H1 (cell line): ENCODE results near the gene MMP25. TPM values are rescaled to one million over a fixed set of nuclear protein-coding genes. Genes with fewer than 3 reads are reported as not detected.

ENCODE experiments used
- CTCF ChIA-PET: fragments of 300-600 bp; sonication (Branson Sonifier 250); formaldehyde crosslinking; loops from one replicate; lab custom pipeline; 2021; ENCODE audit not compliant: partially characterized antibody; lab: Charles Lee
- POLR2A ChIA-PET: fragments of 300-600 bp; sonication (Branson Sonifier 250); formaldehyde crosslinking; loops from one replicate; lab custom pipeline; 2021; ENCODE audit warnings: inconsistent platforms; ENCODE audit not compliant: partially characterized antibody; lab: Charles Lee
- DNase-seq, 2 experiments: peaks; one replicate each; pipeline versions ENCODE4 v3.0.0 to v3.0.0-alpha.2; 2010 to 2022; ENCODE audit warnings: low spot score in 2 of 2, low read depth in 1 of 2, mixed read lengths in 1 of 2
- FAIRE-seq: peaks from 2 replicates; lab custom pipeline; 2011; peaks lifted over from hg19 to GRCh38; lab: Jason Lieb, UNC
- H2AFZ ChIP-seq: 2 replicates; pipeline ENCODE4 v1.8.1; 2012; ENCODE audit warnings: low read length, inconsistent platforms
- H2AK5ac ChIP-seq: 2 replicates; pipeline ENCODE4 v1.6.1; 2013; ENCODE audit warnings: low read depth, low read length
- H2BK120ac ChIP-seq: replicated peaks from 2 replicates; pipeline ENCODE3; 2013; ENCODE audit warnings: low read depth, low read length, inconsistent platforms
- H2BK12ac ChIP-seq: 2 replicates; pipeline ENCODE4 v1.6.1; 2013; ENCODE audit warnings: low read depth, low read length
- H2BK15ac ChIP-seq: 2 replicates; pipeline ENCODE4 v1.6.1; 2013; ENCODE audit warnings: low read length
- H2BK20ac ChIP-seq: 2 replicates; pipeline ENCODE4 v1.6.1; 2013; ENCODE audit warnings: low read length
- H2BK5ac ChIP-seq: 2 replicates; pipeline ENCODE4 v1.6.1; 2013; ENCODE audit warnings: low read depth, low read length
- H3K14ac ChIP-seq: 2 replicates; pipeline ENCODE4 v1.6.1; 2013; ENCODE audit warnings: inconsistent platforms; ENCODE audit not compliant: insufficient read length
- H3K18ac ChIP-seq: 2 replicates; pipeline ENCODE4 v1.6.1; 2013; ENCODE audit warnings: low read length; ENCODE audit errors: extremely low read depth
- H3K23ac ChIP-seq: 2 replicates; pipeline ENCODE4 v1.6.1; 2013; ENCODE audit warnings: inconsistent platforms; ENCODE audit not compliant: insufficient read length
- H3K23me2 ChIP-seq: 2 replicates; pipeline ENCODE4 v1.6.1; 2013; ENCODE audit warnings: low read depth, low read length
- H3K27ac ChIP-seq: 2 replicates; pipeline ENCODE4 v1.6.1; 2011; ENCODE audit warnings: low read depth, low read length, inconsistent platforms
- H3K27me3 ChIP-seq, 4 experiments: replicated peaks in 1 of 4; 1 replicate in 1 of 4; 2 replicates in 3 of 4; pipeline versions ENCODE4 v1.6.1 to v1.8.1; 2011 to 2013; ENCODE audit warnings: low read length in 3 of 4, mild to moderate bottlenecking in 3 of 4, inconsistent platforms in 2 of 4, mixed read lengths in 2 of 4, moderate library complexity in 1 of 4; ENCODE audit not compliant: control insufficient read depth in 3 of 4, insufficient read depth in 3 of 4; ENCODE audit errors: extremely low read depth in 1 of 4
- H3K36me3 ChIP-seq, 4 experiments: 2 replicates each; pipeline versions ENCODE4 v1.6.1 to v1.8.1; 2011 to 2013; ENCODE audit warnings: mild to moderate bottlenecking in 4 of 4, low read length in 3 of 4, moderate library complexity in 2 of 4, control low read depth in 1 of 4, inconsistent platforms in 1 of 4; ENCODE audit not compliant: insufficient read depth in 4 of 4, control insufficient read depth in 2 of 4
- H3K4ac ChIP-seq: replicated peaks from 2 replicates; pipeline ENCODE3; 2013; ENCODE audit warnings: low read length, low read depth, mixed read lengths, inconsistent platforms; ENCODE audit not compliant: insufficient read length
- H3K4me1 ChIP-seq, 4 experiments: replicated peaks in 1 of 4; 1 replicate in 1 of 4; 2 replicates in 3 of 4; pipeline versions ENCODE4 v1.6.1 to v1.8.1; 2011 to 2013; ENCODE audit warnings: low read length in 3 of 4, inconsistent platforms in 2 of 4, mixed read lengths in 1 of 4; ENCODE audit not compliant: insufficient read depth in 4 of 4, control insufficient read depth in 3 of 4
- H3K4me2 ChIP-seq, 2 experiments: 2 replicates each; pipeline versions ENCODE4 v1.6.1 to v1.8.1; 2011 to 2013; ENCODE audit warnings: low read depth in 2 of 2, low read length in 2 of 2, control low read depth in 1 of 2, inconsistent platforms in 1 of 2, mild to moderate bottlenecking in 1 of 2; ENCODE audit not compliant: insufficient read depth in 1 of 2
- H3K4me3 ChIP-seq, 4 experiments: fragments of 200-600, 300-600 bp in 1 of 4; sonication (generic), shearing (Covaris generic), sonication (Bioruptor Twin) in 1 of 4; 2 replicates each; pipeline versions ENCODE4 v1.5.1 to v1.8.1; 2011 to 2016; ENCODE audit warnings: low read length in 4 of 4, low read depth in 3 of 4, control low read depth in 2 of 4, inconsistent platforms in 2 of 4, mild to moderate bottlenecking in 2 of 4, mixed read lengths in 1 of 4, moderate library complexity in 1 of 4; ENCODE audit not compliant: insufficient read depth in 2 of 4; ENCODE audit errors: extremely low read depth in 1 of 4
- H3K56ac ChIP-seq: replicated peaks from 2 replicates; pipeline ENCODE3; 2013; ENCODE audit warnings: low read depth, mild to moderate bottlenecking, mixed read lengths, low read length, inconsistent platforms; ENCODE audit not compliant: insufficient read length
- H3K79me1 ChIP-seq: 2 replicates; pipeline ENCODE4 v1.6.1; 2013; ENCODE audit warnings: low read depth, low read length, control low read depth
- H3K79me2 ChIP-seq, 2 experiments: 2 replicates each; pipeline versions ENCODE4 v1.6.1 to v1.8.1; 2012 to 2013; ENCODE audit warnings: low read length in 2 of 2, mild to moderate bottlenecking in 2 of 2, inconsistent platforms in 1 of 2; ENCODE audit not compliant: insufficient read depth in 2 of 2, control insufficient read depth in 1 of 2
- H3K9ac ChIP-seq, 4 experiments: replicated peaks in 1 of 4; 1 replicate in 1 of 4; 2 replicates in 3 of 4; pipeline versions ENCODE4 v1.6.1 to v1.8.1; 2011 to 2013; ENCODE audit warnings: low read depth in 3 of 4, low read length in 3 of 4, control low read depth in 2 of 4, mild to moderate bottlenecking in 2 of 4, moderate library complexity in 2 of 4, inconsistent platforms in 1 of 4; ENCODE audit errors: extremely low read depth in 1 of 4
- H3K9me3 ChIP-seq, 2 experiments: 2 replicates each; pipeline versions ENCODE4 v1.6.1 to v1.8.1; 2012 to 2013; ENCODE audit warnings: mild to moderate bottlenecking in 2 of 2, moderate library complexity in 2 of 2, control low read depth in 1 of 2, inconsistent platforms in 1 of 2, low read depth in 1 of 2, low read length in 1 of 2, mixed read lengths in 1 of 2; ENCODE audit not compliant: insufficient read depth in 2 of 2
- H4K20me1 ChIP-seq, 2 experiments: replicated peaks in 1 of 2; 2 replicates each; pipeline versions ENCODE3 to v1.8.1; 2011 to 2013; ENCODE audit warnings: inconsistent platforms in 2 of 2, low read length in 2 of 2, mild to moderate bottlenecking in 1 of 2; ENCODE audit not compliant: insufficient read depth in 2 of 2, control insufficient read depth in 1 of 2
- H4K5ac ChIP-seq: 2 replicates; pipeline ENCODE4 v1.6.1; 2013; ENCODE audit warnings: low read length, low read depth, mixed read lengths, inconsistent platforms; ENCODE audit not compliant: insufficient read length
- H4K8ac ChIP-seq: 2 replicates; pipeline ENCODE4 v1.8.0; 2013; ENCODE audit warnings: mild to moderate bottlenecking, moderate library complexity, low read length, inconsistent platforms; ENCODE audit not compliant: insufficient read depth; ENCODE audit errors: extremely low read depth
- H4K91ac ChIP-seq: replicated peaks from 2 replicates; pipeline ENCODE3; 2013; ENCODE audit warnings: low read length, mixed read lengths, inconsistent platforms; ENCODE audit not compliant: insufficient read length
- GTF2F1 ChIP-seq: IDR thresholded peaks from 2 replicates; pipeline ENCODE4 v1.6.1; 2012; ENCODE audit warnings: low read depth, low read length, improper control_type of control experiment, borderline replicate concordance
- KDM1A ChIP-seq: fragments of 200-600, 300-600 bp; sonication (generic); IDR thresholded peaks from 2 replicates; pipeline ENCODE4 v1.7.1; 2016; ENCODE audit warnings: mild to moderate bottlenecking, low read length, borderline replicate concordance
- POLR2A ChIP-seq, 2 experiments: IDR thresholded peaks; 1 replicate in 1 of 2; 2 replicates in 1 of 2; pipeline ENCODE4 v1.6.1; 2011; ENCODE audit warnings: low read depth in 2 of 2, low read length in 2 of 2, mild to moderate bottlenecking in 2 of 2; ENCODE audit errors: control extremely low read depth in 1 of 2
- SIN3A ChIP-seq, 2 experiments: IDR thresholded peaks in 1 of 2; conservative IDR thresholded peaks in 1 of 2; 2 replicates each; pipeline ENCODE4 v1.6.1; 2011 to 2012; ENCODE audit warnings: low read length in 2 of 2, improper control_type of control experiment in 1 of 2, low read depth in 1 of 2, mild to moderate bottlenecking in 1 of 2
- SIRT6 ChIP-seq: IDR thresholded peaks from one replicate; pipeline ENCODE4 v1.7.1; 2012; ENCODE audit warnings: low read length, inconsistent platforms
- TCF12 ChIP-seq: IDR thresholded peaks from 2 replicates; pipeline ENCODE4 v1.6.1; 2011; ENCODE audit warnings: low read depth, mild to moderate bottlenecking, low read length
- WGBS, 2 experiments: shearing (Covaris generic) in 1 of 2; methylation state at CpG; one replicate each; pipeline versions ENCODE4 v1.1.6 to v1.1.7; 2013 to 2015; ENCODE audit warnings: low lambda C conversion rate in 2 of 2, mixed read lengths in 2 of 2, inconsistent platforms in 1 of 2, low coverage in 1 of 2, missing lambda C conversion rate in 1 of 2; ENCODE audit not compliant: insufficient replicate concordance in 2 of 2, insufficient coverage in 1 of 2, insufficient read length in 1 of 2; ENCODE audit errors: extremely low coverage in 1 of 2, missing lambda C conversion rate in 1 of 2; 5-methylcytosine and 5-hydroxymethylcytosine counted together
- polyA plus RNA-seq, 7 experiments: library from polyadenylated mRNA; depleted of rRNA in 3 of 7; stranded (reverse) in 5 of 7; unstranded in 2 of 7; fragments of >200 nt in 5 of 7; fragments of 200-250 nt in 2 of 7; gene quantifications; 1 replicate in 5 of 7; 2 replicates in 1 of 7; 4 replicates in 1 of 7; pipeline versions ENCODE4 v1.2.1 to v1.2.3, GENCODE V29; 2011 to 2013; ENCODE audit warnings: missing spikeins in 2 of 7, mixed read lengths in 2 of 7
- total RNA-seq: library from RNA; stranded (reverse); fragmentation: NEBNext Ultra II Directional; extraction: Animal tissue kit (Norgen Biotek cat#: 25700); gene quantifications from 2 replicates; pipeline ENCODE4 v1.2.1, GENCODE V29; 2021

Gene MMP25
- total and polyA plus RNA-seq, 2 of the 8 experiments (the other 6 are each of a cell fraction or from before 2014, with no cell fraction given) = 7.7 to 26.7 TPM

GRCh38 chr16:3038896-3039295 lies 7.5 kb upstream of the MMP25 start:
- peaks cover 2 to 10% of the 10 kb centered on the region in 2 experiments for H4K20me1 ChIP-seq
- no peak overlapping the region for H3K14ac ChIP-seq
- H3K56ac ChIP-seq = no peak overlapping the region
- H2BK12ac ChIP-seq = peak overlapping the region; percentile 32
- peak overlapping the region; percentile 24; the same call in 1 of the 2 replicates for H2AK5ac ChIP-seq
- CTCF ChIA-PET = interaction anchor here (0.5 to 23.8 kb wide), 13 partner anchors 6 to 113 kb away, joined by 3 to 639 read pairs (median 6); partner anchors contain the start of genes CLDN9 and ZSCAN10
- peak overlapping the region; percentile 74; the same call in 1 of the 2 replicates for H2BK15ac ChIP-seq
- H3K36me3 ChIP-seq = no peaks in the 10 kb centered on the region
- H2AFZ ChIP-seq = no peak overlapping the region
- H4K5ac ChIP-seq = no peak overlapping the region
- H3K18ac ChIP-seq = peak overlapping the region; percentile 17
- no peak overlapping the region for H3K4me3 ChIP-seq
- no peak for DNase-seq
- TF ChIP-seq TCF12 (no peak), SIRT6 (no peak), GTF2F1 (no peak), KDM1A (peak; percentile 61; the same call in 1 of the 2 replicates), SIN3A (conservative IDR thresholded peaks at IDR 0.05 in 1 of 2, IDR thresholded peaks at IDR 0.05 in 1 of 2; ENCODE audit: low read depth in 1 of 2, low read length in 2 of 2) (no peak), POLR2A (IDR thresholded peaks at IDR 0.05; ENCODE audit: control extremely low read depth in 1 of 2, low read depth in 2 of 2, low read length in 2 of 2) (no peak)
- 89% methylated on average over 5 of the region's 5 CpGs; no CpG with 5 or more reads in 1 of the 2 experiments for WGBS, 2 experiments
- 0 out of 4 replicates have a peak overlapping the region, but pooled peaks have one; percentile 18 to 25 for H3K4me2 ChIP-seq
- no peak overlapping the region for H3K9ac ChIP-seq
- peaks cover 3 to 19% (median 12%) of the 10 kb centered on the region in 4 experiments for H3K4me1 ChIP-seq
- H3K27me3 ChIP-seq = peaks cover 0 to 11% (median 3%) of the 10 kb centered on the region in 4 experiments; a peak in 1 of 7 replicates
- H2BK20ac ChIP-seq = no peak overlapping the region
- no peaks in the 10 kb centered on the region for H3K9me3 ChIP-seq
- POLR2A ChIA-PET = interaction anchor here (0.6 to 34.8 kb wide), 17 partner anchors 8 to 1471 kb away, joined by 3 to 1808 read pairs (median 5); partner anchors contain the start of genes CLDN6, CLDN9, HCFC1R1 and THOC6
- H3K23me2 ChIP-seq = peaks cover 3% of the 10 kb centered on the region; the same call in 1 of the 2 replicates
- no peak overlapping the region for H3K27ac ChIP-seq
- no peaks in the 10 kb centered on the region for H3K79me2 ChIP-seq
- no peak for FAIRE-seq
- H2BK120ac ChIP-seq = no peak overlapping the region
- H3K23ac ChIP-seq = no peak overlapping the region
- H3K79me1 ChIP-seq = 0 out of 2 replicates have a peak, but pooled peaks cover 2% of the 10 kb centered on the region
- H4K8ac ChIP-seq = peak overlapping the region; percentile 28; the same call in 1 of the 2 replicates
- H4K91ac ChIP-seq = peak overlapping the region; percentile 1
- no peak overlapping the region for H3K4ac ChIP-seq
- 0 out of 2 replicates have a peak overlapping the region, but pooled peaks have one; percentile 0 for H2BK5ac ChIP-seq
